ENCODE measurements around the gene APOA1.
A peak's percentile ranks its signal among the peaks of the same experiment; 100 is the strongest.

APOA1 gene

GRCh38 chr11:116882386-116882785 is 45.0 kb upstream of the APOA1 start:
- ChIA-PET CTCF (interaction anchor here (1.0 to 11.0 kb wide), 3 partner anchors 11 to 225 kb away, joined by 4 to 96 read pairs (median 17); partner anchors contain the start of gene APOA5), POLR2A (no interaction called here)
- Histone ChIP-seq H3K27ac (ENCODE audit: extremely low read depth, low read depth, low read length) (no peak overlapping the region), H3K4me1 (ENCODE audit: control insufficient read depth, insufficient read depth, low read length) (no peaks in the 10 kb centered on the region), H3K36me3 (ENCODE audit: control insufficient read depth in 2 of 2, insufficient read depth in 1 of 2, low read length in 2 of 2) (peaks cover 0 to 3% of the 10 kb centered on the region in 2 experiments; a peak in 1 of 3 replicates), H3K9me3 (ENCODE audit: control insufficient read depth, insufficient read depth, low read depth, low read length) (no peaks in the 10 kb centered on the region), H3K4me3 (ENCODE audit: low read depth, low read length) (no peak overlapping the region)
- TF ChIP-seq HOXD13 (CRISPR knock-in tag; IDR thresholded peaks at IDR 0.05; ENCODE audit: borderline replicate concordance) (no peak), ZBTB17 (tag by site-specific recombination; IDR thresholded peaks at IDR 0.05) (no peak), ZNF624 (tag by site-specific recombination; IDR thresholded peaks at IDR 0.05) (no peak), BCL11B (tag by site-specific recombination; IDR thresholded peaks at IDR 0.05; ENCODE audit: low read depth) (no peak), ZIC2 (tag by site-specific recombination; IDR thresholded peaks at IDR 0.05) (no peak), ZNF221 (tag by site-specific recombination; IDR thresholded peaks at IDR 0.05; ENCODE audit: borderline replicate concordance) (no peak), ZNF292 (tag by site-specific recombination; IDR thresholded peaks at IDR 0.05; ENCODE audit: borderline replicate concordance, low read depth) (no peak), ZNF280D (tag by site-specific recombination; IDR thresholded peaks at IDR 0.05) (no peak), ZNF776 (tag by site-specific recombination; IDR thresholded peaks at IDR 0.05; ENCODE audit: borderline replicate concordance) (no peak), ZNF341 (tag by site-specific recombination; IDR thresholded peaks at IDR 0.05; ENCODE audit: low read depth) (no peak), ZFP37 (tag by site-specific recombination; IDR thresholded peaks at IDR 0.05) (no peak), ZNF2 (tag by site-specific recombination; IDR thresholded peaks at IDR 0.05) (no peak), OVOL3 (tag by site-specific recombination; IDR thresholded peaks at IDR 0.05) (no peak), ZNF48 (tag by site-specific recombination; IDR thresholded peaks at IDR 0.05) (no peak), ZNF114 (tag by site-specific recombination; IDR thresholded peaks at IDR 0.05) (no peak), SCRT1 (tag by site-specific recombination; IDR thresholded peaks at IDR 0.05; ENCODE audit: borderline replicate concordance) (no peak)
- TF ChIP-seq, protein P1, sequence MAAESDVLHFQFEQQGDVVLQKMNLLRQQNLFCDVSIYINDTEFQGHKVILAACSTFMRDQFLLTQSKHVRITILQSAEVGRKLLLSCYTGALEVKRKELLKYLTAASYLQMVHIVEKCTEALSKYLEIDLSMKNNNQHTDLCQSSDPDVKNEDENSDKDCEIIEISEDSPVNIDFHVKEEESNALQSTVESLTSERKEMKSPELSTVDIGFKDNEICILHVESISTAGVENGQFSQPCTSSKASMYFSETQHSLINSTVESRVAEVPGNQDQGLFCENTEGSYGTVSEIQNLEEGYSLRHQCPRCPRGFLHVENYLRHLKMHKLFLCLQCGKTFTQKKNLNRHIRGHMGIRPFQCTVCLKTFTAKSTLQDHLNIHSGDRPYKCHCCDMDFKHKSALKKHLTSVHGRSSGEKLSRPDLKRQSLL (tag by site-specific recombination; IDR thresholded peaks at IDR 0.05) = no peak
- TF ChIP-seq, protein P2, sequence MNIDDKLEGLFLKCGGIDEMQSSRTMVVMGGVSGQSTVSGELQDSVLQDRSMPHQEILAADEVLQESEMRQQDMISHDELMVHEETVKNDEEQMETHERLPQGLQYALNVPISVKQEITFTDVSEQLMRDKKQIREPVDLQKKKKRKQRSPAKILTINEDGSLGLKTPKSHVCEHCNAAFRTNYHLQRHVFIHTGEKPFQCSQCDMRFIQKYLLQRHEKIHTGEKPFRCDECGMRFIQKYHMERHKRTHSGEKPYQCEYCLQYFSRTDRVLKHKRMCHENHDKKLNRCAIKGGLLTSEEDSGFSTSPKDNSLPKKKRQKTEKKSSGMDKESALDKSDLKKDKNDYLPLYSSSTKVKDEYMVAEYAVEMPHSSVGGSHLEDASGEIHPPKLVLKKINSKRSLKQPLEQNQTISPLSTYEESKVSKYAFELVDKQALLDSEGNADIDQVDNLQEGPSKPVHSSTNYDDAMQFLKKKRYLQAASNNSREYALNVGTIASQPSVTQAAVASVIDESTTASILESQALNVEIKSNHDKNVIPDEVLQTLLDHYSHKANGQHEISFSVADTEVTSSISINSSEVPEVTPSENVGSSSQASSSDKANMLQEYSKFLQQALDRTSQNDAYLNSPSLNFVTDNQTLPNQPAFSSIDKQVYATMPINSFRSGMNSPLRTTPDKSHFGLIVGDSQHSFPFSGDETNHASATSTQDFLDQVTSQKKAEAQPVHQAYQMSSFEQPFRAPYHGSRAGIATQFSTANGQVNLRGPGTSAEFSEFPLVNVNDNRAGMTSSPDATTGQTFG (tag by site-specific recombination; IDR thresholded peaks at IDR 0.05; ENCODE audit: borderline replicate concordance) = no peak

DNA sequence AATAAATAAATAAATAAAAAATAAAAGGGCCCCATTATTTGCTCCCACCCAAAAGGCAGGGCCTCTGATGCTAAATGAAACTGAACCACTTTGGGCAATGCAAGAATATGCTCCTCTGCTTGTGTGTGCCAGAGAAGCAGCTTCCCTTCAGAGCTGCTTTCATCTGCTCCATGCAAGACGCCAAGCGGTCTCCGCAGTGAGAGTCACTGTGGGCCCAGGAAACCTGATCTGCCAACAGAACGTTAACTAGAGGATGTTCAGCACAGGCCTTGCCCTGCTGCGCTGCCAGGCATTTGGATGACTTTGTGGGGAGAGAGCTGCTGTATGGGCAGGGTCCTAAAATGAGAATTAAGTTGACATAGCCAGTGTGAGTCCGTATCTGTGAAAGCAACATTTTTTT is 43.7 kb upstream of the APOA1 start:
- Histone ChIP-seq H3K9me3 (ENCODE audit: control insufficient read depth, insufficient read depth, low read depth, low read length) (no peaks in the 10 kb centered on the region), H3K27ac (ENCODE audit: extremely low read depth, low read depth, low read length) (no peak overlapping the region), H3K4me1 (ENCODE audit: control insufficient read depth, insufficient read depth, low read length) (no peaks in the 10 kb centered on the region), H3K4me3 (ENCODE audit: low read depth, low read length) (no peak overlapping the region), H3K36me3 (ENCODE audit: control insufficient read depth in 2 of 2, insufficient read depth in 1 of 2, low read length in 2 of 2) (peaks cover 0 to 10% of the 10 kb centered on the region in 2 experiments; a peak in 1 of 3 replicates)
- POLR2A ChIA-PET = no interaction called here
- TF ChIP-seq ZNF692 (tag by site-specific recombination; IDR thresholded peaks at IDR 0.05) (peak; percentile 48; the same call in 1 of the 2 replicates), TCF7L2 (IDR thresholded peaks at IDR 0.05; ENCODE audit: borderline replicate concordance, low read depth, low read length) (no peak), ZFP69B (tag by site-specific recombination; IDR thresholded peaks at IDR 0.05) (peak; percentile 45; the same call in 1 of the 2 replicates), ZFP41 (tag by site-specific recombination; IDR thresholded peaks at IDR 0.05; ENCODE audit: borderline replicate concordance) (no peak), ZNF707 (tag by site-specific recombination; IDR thresholded peaks at IDR 0.05) (no peak), ZNF521 (tag by site-specific recombination; IDR thresholded peaks at IDR 0.05) (no peak), ZSCAN23 (tag by site-specific recombination; IDR thresholded peaks at IDR 0.05) (no peak), ZNF600 (tag by site-specific recombination; IDR thresholded peaks at IDR 0.05) (peak; percentile 52; the same call in 1 of the 2 replicates)
- TF ChIP-seq, protein P3, sequence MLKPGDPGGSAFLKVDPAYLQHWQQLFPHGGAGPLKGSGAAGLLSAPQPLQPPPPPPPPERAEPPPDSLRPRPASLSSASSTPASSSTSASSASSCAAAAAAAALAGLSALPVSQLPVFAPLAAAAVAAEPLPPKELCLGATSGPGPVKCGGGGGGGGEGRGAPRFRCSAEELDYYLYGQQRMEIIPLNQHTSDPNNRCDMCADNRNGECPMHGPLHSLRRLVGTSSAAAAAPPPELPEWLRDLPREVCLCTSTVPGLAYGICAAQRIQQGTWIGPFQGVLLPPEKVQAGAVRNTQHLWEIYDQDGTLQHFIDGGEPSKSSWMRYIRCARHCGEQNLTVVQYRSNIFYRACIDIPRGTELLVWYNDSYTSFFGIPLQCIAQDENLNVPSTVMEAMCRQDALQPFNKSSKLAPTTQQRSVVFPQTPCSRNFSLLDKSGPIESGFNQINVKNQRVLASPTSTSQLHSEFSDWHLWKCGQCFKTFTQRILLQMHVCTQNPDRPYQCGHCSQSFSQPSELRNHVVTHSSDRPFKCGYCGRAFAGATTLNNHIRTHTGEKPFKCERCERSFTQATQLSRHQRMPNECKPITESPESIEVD (tag by site-specific recombination; IDR thresholded peaks at IDR 0.05) = no peak
- CTCF ChIA-PET = interaction anchor here (0.7 to 11.0 kb wide), 14 partner anchors 10 to 226 kb away, joined by 3 to 96 read pairs (median 4); partner anchors contain the start of gene APOA5
